Measurements from ENCODE around the gene C5orf63.

Gene C5orf63

DNA sequence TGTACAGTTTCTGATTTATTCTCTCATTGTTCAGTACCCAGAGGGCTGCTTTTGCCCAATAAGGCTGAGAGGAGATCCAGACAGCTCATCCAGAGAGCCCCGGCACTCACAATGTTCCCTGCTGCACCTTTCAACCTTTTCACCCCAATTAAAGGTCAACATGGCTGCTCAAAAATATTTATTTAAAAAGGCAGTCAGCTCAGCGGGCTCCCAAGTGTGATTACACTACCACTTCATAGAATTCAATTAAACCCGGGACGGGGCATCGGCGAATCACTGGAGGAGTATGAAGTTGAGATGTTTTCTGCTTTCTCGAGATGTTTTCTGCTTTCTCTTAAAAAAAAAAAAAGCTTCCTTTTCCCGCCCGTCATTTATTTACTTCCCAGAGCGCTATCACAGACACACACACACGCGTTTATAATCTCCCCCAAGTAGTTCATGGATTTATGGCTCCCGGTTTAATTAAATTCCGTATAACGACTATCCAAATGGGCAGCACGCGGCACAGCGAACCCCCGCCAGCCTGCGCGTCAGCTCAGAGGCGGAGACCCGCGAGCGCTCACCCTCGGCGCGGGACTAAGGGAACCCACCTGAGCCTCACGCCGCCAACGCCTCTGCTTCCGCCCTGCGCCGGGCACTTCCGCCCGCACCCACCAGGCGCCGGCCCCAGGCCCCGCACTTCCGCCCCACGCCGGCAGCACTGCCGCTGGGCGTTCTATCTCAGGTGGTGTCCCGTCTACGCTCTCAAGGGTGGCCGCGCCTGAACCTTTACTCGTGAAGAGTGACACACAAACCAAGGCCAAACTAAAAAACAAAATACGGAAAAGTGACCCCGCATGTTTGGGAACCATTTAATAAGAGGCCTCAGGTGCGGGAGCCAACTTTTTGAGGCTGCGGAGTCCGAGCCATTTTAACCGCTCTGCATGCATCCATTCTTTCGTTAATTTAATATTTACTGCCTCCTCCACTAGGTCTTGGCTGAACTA, at the start of gene C5orf63:
TSS of gene C5orf63 (minus strand) at position 642 of the 986 bp plus-strand sequence. CDS start 14,507 bp downstream, outside the sequence.
- DNase-seq = peak; percentile 81

DNA sequence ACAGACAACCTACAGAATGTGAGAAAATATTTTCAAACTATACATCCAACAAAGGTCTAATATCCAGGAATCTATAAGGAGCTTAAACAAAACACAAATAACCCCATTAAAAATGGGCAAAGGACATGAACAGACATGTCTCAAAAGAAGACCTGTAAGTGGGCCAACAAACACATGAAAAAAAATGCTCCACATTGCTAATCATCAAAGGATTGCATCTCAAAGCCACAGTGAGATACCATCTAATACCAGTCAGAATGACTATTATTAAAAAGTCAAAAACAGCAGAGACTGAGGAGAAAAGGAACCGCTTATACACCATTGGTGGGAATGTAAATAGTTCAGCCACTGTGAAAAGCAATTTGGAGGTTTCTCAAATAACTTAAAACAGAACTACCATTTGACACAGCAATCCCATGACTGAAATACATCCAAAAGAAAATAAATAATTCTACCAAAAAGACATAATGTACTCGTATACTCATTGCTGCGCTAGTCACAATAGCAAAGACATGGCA, 39.1 kb upstream of the C5orf63 start:
- DNase-seq = no peak

DNA sequence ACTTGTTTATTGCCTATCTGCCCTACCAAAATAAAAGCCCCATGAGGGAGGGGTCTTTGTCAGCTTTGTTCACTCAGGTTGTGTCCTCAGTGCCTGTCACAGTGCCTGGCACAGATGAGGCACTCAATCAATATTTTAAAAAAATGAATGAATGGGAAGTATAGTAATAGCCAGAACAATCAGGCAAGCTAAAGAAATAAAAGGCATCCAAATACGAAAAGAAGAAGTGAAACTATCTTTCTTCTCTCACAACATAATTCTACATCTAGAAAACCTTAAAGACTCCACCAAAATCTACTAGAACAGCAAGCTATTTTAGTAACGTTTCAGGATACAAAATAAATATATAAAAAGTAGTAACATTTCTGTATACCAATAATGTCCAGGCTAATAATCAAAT, 37.8 kb upstream of the C5orf63 start:
- DNase-seq = no peak

DNA sequence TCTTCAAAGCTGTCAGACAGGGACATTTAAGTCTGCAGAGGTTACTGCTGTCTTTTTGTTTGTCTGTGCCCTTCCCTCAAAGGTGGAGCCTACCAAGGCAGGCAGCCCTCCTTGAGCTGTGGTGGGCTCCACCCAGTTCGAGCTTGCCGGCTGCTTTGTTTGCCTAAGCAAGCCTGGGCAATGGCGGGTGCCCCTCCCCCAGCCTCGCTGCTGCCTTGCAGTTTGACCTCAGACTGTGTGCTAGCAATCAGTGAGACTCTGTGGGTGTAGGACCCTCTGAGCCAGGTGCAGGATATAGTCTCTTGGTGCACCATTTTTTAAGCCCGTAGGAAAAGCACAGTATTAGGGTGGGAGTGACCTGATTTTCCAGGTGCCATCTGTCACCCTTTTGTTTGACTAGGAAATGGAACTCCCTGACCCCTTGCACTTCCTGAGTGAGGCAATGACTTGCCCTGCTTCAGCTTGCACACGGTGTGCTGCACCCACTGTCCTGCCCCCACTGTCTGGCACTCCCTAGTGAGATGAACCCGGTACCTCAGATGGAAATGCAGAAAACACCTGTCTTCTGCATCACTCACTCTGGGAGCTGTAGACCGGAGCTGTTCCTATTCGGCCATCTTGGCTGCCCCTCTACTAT, 35.4 kb upstream of the C5orf63 start:
- peak; percentile 17 for DNase-seq

DNA sequence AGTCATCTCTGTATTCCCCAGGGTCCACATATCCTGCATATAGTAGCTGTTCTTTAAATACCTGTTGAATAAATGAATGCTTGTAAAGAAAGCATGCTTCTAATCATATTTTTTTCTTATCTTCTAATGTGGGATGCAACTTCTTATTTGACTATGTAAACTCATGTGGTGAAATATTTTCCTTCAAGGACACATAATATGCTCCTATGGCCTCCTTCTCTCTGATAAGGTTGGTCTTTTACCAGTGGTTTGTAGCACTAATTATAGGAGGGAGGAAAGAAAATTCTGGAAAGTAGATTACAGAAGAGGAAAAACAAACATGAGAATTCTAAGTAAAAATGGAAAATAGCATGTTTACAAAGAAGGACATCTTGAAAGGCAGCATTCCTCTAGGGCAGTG, 28.6 kb upstream of the C5orf63 start:
- no peak for DNase-seq

DNA sequence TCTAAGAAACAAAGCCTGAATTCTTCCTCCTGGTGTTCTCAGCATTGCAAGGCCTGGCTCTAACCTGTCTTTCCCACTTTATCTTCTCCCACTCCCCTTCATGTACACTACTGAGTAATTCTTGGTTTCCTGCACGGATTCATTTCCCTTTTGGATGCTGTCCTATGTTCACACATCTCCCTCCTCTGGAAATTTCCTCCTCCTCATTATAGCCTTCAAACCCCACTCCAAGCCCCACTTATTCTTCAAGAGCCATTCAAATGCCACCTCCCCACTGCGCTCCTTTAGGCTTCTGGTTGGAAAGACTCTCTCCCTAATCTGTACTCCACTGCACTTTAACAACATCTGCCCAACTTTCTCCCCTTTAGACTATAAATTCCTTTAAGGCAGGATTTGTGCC, 28.2 kb upstream of the C5orf63 start:
- DNase-seq = no peak

DNA sequence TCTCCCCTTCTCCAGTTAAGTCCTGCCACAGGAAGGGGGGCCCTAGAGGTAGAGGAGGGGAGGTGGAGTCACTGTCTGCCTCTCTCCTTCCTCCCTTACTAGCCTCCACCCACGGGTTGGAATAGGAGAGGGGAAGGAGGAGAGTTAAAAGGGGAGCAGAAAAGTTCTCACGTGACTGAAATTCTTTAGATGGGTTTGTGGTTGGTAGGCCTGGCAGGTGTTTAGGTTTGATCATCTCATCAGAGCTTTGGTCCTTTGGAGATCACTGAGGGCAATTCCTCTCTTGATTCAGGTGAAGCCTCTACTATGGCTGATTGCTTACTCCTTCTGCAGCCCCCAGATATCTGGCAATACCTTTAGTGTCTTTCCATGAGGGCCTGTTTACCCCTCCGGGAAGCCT, 24.9 kb upstream of the C5orf63 start:
- DNase-seq = no peak

DNA sequence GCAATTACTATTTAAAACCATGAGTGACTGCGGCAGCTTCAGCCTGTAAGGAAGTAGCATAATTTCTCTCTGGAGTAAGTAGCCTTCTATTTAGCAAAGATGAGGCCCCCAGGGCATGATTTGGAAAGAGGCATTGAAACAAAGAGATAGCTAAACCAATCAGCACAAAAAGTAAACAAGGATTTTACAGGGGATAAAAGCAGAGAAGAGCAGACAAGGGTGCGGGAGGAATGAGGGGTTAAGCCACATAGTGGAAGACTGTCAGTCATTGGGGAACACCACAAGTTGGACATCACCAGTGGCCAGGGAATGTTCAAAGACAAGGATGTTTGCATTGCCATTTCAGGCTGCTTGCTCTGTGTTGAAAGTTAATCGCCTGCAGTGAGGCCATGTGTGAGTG, 24.0 kb upstream of the C5orf63 start:
- DNase-seq = peak; percentile 45

DNA sequence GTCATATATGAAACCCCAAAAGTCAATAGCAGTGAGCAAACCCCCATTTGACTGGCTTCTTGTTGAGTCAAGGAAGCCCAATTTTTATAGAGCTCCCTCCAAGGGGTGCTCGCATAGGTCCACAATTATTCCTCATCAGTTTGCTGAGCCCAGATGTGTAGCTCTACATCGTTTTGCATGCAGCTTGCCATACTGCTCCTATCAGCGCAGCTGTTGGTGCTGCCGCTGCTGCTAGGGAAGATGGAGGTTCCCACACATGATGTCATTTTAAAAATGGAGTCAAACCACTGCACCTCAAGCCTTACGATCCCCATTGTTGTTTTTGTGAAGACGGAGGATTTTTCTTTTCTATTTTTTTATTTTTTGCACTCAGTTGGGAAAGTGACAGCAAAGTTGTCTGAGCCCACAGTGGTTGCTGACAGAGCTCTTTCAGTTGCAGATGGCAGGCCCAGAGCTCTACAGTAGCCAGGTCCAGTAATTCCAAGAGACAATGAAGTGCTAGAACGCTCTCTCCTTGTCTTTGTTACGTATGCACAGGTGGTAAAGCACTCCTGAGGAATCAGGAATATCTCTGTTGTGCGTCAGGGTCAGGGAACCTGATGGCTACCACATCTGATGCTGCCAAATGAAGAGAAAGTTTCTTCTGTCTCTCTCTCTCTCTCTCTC, 23.2 kb upstream of the C5orf63 start:
- DNase-seq = peak; percentile 33

DNA sequence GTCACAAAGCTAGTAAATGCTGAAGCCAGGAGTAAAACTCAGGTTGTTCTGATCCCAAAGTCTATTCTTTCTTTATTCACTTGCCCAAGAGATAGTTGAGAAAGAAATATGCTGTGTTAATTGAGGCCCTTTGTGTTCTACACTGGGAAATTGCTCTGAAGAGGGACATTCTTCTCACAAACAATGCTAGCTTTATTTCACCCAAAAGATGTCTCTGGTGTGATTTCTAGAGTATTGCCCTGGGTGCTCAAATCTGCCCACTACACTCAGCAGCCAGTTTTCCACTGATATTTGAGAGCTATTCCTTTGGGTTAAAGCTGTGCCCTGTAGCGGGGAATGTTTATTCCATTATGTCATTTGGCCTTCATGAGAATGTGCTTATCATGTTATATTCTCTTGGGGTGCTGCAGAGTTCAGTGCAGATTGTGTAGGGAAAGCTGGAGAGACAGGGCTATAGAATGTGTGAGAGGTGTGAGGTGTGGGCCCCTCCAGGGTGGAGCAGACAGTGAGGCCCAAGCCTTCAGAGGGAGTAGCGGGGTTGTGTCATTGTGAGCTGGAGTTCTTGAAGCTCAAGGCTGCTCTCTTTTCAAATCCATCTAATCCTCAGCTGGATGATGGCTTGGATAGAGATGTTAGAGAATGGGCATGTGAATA, 21.0 kb upstream of the C5orf63 start:
- DNase-seq = peak; percentile 20

DNA sequence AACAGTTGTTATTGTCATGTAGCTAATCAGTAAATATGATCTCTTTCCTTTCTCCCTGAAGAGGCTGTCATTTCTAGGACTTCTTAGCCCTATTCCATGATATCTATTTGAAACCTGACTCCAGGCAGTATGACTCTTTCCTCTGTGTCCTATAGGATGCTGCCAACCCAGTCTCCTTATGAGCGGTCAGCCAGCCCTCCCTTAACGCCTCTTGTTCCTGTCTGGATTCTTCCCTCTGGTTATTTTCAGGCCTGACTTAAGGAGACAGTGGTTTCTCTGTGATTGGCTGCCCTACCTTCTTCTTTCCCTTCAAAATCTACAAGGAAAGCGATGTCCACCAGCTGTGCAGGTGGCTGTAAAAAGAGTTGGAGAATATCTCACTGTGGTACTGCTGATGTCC, 19.4 kb upstream of the C5orf63 start:
- DNase-seq = no peak

DNA sequence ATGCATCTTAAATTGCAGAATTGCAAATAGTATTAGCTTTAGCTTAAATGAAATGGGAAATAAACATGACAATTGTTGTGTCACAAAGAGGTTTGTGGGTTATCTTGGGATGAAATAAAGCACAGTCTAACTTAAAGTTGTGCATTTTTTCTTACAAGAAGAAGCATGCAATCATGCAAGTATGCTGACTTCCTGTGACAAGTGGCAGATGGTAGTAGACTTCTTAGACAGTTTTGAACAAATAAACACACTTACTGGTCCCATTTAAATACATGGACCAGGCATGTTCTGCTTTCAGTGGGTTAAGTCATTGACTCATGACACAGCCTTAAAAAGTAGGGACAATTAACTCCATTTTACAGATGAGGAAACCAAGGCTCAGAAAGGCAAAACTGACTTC, 15.9 kb upstream of the C5orf63 start:
- DNase-seq = no peak

DNA sequence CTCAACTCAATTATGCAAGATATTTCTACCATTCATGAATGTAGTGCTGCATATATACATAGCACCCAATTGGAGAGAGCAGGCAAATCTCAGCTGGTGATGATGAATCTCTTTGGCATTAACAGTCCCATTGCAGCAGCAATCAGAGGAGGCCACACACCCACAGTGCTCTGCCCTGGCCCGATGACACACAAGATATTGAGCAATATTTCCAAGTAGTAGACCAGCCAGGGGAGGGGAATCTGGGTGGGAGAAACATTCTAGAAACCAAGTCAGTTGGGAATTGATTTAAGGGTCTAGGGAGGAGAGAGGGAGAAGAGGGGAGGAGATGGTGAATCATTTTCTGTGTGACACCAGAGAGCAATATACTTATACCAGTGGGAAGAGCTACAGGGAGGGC, 14.9 kb upstream of the C5orf63 start:
- DNase-seq = no peak

DNA sequence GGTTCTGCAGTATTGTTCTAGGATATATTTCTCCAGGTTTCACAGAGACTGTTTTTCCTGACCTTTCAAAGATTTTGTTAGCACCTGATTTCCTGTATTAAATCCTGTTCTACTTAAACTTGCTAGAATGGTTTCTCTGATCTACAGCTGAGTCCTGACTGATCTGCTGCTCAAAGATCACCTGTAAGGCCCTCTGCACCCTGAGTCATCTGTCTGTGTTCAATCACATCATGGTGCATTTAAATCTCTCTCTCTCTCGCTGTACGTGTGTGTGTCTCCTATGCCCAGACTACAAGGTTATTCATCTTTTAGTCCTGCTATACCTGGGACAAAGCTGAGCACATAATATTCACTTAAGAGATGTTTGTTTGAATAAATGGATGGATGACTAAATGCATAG, 13.3 kb upstream of the C5orf63 start:
- no peak for DNase-seq

DNA sequence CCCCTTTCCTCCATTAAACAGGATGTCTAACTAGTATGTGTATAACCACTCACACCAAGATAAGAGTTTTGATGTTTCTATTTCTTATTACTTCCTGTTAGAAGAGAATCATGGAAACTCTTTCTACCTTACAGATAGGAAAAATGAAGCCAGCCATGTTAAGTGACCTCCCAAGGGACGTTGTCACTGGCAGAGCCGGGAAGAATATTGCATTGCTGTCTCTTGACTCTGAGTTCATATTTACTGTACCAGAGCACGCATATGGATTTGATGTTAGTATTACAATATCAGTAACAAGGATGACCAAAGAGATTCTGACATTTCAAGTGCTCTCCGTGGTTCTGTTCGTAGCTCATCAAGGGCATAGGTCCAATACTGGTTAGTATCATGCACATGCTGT, 12.5 kb upstream of the C5orf63 start:
- DNase-seq = no peak

DNA sequence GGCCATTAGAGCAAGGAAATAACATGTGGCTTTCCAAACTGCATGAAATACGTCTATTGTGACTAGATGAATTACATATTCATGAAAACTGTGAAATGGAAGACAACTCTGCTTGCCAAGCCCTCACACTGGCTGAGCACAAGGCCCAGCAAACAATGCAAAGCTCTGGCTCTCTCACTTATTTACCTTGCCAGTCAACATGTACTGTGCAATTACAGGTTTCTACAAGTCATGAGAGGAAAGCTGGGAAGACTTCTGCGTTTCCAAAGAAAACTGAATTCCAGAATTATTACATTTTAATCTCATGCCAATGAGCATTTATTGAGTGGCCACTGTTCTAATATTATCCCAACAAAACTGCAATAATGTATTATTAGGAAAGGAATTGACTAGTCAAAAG, 12.1 kb upstream of the C5orf63 start:
- no peak for DNase-seq

DNA sequence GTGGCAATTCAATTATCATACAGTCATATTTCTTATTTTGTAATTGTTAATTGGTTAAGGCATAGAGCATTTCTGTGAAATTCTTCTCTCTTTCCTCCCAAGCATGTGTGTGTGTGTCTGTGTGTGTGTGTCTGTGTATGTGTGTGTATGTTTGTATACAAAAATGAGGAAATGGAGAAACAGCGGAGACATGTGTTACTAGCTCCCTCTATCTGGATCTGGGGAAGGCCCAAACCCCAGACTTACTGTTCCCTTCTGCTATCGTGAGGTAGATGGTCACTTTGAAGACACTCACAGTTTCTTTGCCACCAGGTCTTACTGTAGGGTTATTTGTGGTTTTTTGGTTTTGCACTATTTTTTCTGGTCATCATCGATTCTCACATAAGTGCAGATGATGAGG, 11.4 kb upstream of the C5orf63 start:
- no peak for DNase-seq

DNA sequence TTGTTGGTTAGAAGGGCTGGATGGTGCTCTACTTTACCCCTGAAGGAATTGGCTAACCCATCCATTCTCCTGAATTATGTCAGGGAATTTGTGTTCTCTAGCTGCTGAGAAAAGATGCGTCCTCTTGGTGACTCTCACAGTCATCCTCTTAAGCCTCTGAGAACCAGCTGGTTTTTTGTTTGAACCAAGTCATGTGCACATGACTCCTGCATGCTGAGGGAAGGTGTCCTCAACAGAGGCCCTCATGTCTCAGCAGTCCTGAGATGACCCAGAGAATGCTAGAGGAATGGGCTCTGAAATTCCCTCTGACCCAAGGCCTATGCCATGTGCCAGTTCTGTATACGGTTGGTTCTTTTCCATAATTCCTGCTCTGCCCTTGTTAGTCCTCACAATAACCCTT, 10.4 kb upstream of the C5orf63 start:
- peak; percentile 31 for DNase-seq

DNA sequence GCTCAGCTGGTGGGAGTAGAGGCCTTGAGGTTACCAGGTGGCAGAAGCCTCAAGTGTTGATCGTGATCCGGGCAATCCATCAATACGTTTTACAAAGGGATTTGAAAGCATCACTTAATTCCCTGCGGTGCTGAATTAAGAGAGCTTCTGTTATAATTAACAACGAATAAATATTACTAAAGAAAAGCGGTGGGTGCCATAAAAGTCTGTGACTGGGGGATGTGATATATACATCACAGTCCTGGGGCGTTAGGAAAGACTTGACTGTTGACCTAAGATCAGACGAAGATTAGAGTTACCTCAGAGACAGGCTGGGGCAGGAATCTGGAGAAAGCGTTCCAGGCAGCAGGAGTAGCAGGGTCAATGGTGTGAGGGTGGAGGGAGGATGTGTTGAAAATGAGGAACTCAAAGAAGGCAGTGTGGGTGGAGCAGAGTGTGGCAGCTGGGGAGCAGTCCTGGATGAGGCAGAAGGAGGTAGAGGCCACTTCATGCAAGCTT, 6.7 kb upstream of the C5orf63 start:
- peak; percentile 91 for DNase-seq

DNA sequence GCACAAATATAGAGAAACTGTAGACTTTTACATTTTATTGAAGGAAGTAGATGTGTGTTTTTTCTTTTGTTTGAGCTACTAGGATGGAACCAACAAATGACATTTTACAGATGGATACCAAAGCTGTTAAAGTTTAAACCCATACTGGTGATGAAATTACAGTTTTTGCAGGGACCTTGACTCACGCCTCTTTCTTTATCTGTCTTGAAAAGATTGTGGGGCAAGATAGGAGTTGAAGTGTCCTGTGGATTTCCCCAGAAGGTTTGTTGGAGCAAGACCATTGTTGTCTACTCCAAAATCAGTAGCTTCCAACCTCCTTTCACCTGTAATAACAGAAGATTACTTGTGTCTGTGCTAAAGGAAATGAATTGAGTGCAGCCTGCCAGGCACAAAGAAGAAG, 4.1 kb upstream of the C5orf63 start:
- no peak for DNase-seq

DNA sequence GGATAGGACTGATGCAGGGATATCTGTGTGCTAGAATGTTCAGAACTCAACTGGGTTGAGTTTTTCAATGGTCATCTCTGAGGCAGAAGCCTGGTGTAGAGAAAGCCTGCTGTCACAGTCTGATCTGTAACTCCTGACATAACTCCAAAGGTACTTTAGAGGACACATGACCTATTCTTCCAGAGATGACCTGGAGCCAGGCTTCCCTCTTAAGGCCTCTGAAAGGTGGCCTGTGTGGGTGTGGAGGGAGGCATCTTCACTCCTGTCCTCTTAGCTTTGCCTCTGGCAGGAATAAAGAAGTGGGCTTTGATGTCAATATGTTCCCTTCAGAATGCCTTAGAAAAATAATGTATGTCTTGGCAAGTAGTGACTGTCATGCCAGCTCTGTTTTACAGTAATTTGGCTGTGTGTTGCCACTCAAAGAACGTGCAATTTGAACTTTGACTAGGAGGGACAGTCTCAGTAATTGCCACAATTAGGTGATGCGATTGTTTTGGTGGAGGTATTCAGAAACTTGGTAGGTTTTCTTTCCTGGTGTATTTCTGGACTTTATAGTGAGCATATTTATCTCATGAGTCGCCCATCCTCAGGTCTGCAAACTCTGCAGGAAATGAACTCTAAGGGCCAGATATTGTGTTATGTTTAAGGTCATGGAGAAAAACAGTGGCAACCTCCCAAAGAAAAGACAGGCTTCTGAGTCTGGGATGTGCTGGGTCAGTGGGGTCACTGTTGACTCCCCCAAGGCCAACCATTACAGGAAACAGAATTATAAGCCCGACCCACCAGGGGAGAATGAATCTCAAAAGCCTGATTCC, 3.2 kb upstream of the C5orf63 start:
- DNase-seq = no peak

DNA sequence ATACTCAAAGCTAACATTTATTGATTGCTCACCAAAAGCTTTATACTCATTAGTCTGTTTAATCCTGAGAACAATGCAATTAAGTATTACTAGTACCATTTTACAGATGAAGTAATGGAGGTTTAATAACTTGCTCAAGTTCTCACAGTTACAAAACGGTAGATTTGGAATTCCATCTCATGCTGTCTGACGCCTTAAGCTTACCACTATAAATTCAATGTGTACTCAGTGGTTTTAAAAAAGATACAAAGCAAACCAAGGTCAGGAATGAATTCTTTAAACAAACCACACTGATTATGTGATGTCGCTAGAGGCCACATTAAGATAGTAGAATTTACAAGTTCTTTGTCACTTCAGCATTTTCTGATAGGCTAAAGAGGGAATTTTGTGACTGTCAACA, 1.2 kb upstream of the C5orf63 start:
- no peak for DNase-seq
